HG03558 (cell line): ENCODE results near the gene SELP.
"Not testable (repeated sequence)": the region's sequence is repeated elsewhere in the genome, so short reads cannot be mapped to it uniquely, and the experiment has no call there.

ENCODE experiments used
- ATAC-seq: cut with Tn5 transposase; IDR thresholded peaks from one replicate; pipeline ENCODE4 v1.9.1; 2021; ENCODE audit warnings: moderate number of reproducible peaks; ENCODE audit not compliant: unreplicated experiment; ENCODE audit errors: extremely low read depth

SELP gene

GRCh38 chr1:169630006-169630405, at the start of gene SELP:
Gene SELP (minus strand): TSS chr1:169630124. CDS start chr1:169630074, 50 bp downstream.
- no peak for ATAC-seq

- no peak for ATAC-seq
Measured at GRCh38 chr1:169679692-169680091, 49.8 kb upstream of the SELP start.

- ATAC-seq: no peak
Measured at GRCh38 chr1:169676001-169676400, 46.1 kb upstream of the SELP start.

GRCh38 chr1:169670836-169671235, 40.9 kb upstream of the SELP start:
- no peak for ATAC-seq

- ATAC-seq: not testable (repeated sequence)
Measured at GRCh38 chr1:169670244-169670643, 40.3 kb upstream of the SELP start.

- not testable (repeated sequence) for ATAC-seq
Measured at GRCh38 chr1:169667699-169668596, 38.0 kb upstream of the SELP start.

- ATAC-seq: not testable (repeated sequence)
Measured at GRCh38 chr1:169667227-169667639, 37.3 kb upstream of the SELP start.

GRCh38 chr1:169662680-169663079, 32.8 kb upstream of the SELP start:
- not testable (repeated sequence) for ATAC-seq

- ATAC-seq: not testable (repeated sequence)
Measured at GRCh38 chr1:169661066-169661465, 31.1 kb upstream of the SELP start.

GRCh38 chr1:169658777-169659176, 28.9 kb upstream of the SELP start:
- not testable (repeated sequence) for ATAC-seq

GRCh38 chr1:169653873-169654272, 23.9 kb upstream of the SELP start:
- ATAC-seq: no peak

- no peak for ATAC-seq
Measured at GRCh38 chr1:169651035-169651434, 21.1 kb upstream of the SELP start.

GRCh38 chr1:169650551-169650950, 20.6 kb upstream of the SELP start:
- no peak for ATAC-seq

- ATAC-seq: no peak
Measured at GRCh38 chr1:169648709-169649108, 18.8 kb upstream of the SELP start.

GRCh38 chr1:169648187-169648586, 18.3 kb upstream of the SELP start:
- ATAC-seq: no peak

- no peak for ATAC-seq
Measured at GRCh38 chr1:169647512-169647911, 17.6 kb upstream of the SELP start.

GRCh38 chr1:169644297-169644696, 14.4 kb upstream of the SELP start:
- no peak for ATAC-seq

GRCh38 chr1:169634877-169635276, 5.0 kb upstream of the SELP start:
- no peak for ATAC-seq

GRCh38 chr1:169634145-169634544, 4.2 kb upstream of the SELP start:
- no peak for ATAC-seq

- ATAC-seq: no peak
Measured at GRCh38 chr1:169631249-169631648, 1.3 kb upstream of the SELP start.

- no peak for ATAC-seq
Measured at GRCh38 chr1:169624912-169625311, 5.0 kb downstream of the SELP start.

- no peak for ATAC-seq
Measured at GRCh38 chr1:169624122-169624521, 5.8 kb downstream of the SELP start.
